H1 (cell line): ENCODE data around the gene NKAIN1. TPM values are rescaled to one million over a fixed set of nuclear protein-coding genes. Genes with fewer than 3 reads are reported as not detected.

Experiments
- CTCF ChIA-PET: fragments of 300-600 bp; sonication (Branson Sonifier 250); formaldehyde crosslinking; loops from one replicate; lab custom pipeline; 2021; ENCODE audit not compliant: partially characterized antibody; lab: Charles Lee
- POLR2A ChIA-PET: fragments of 300-600 bp; sonication (Branson Sonifier 250); formaldehyde crosslinking; loops from one replicate; lab custom pipeline; 2021; ENCODE audit warnings: inconsistent platforms; ENCODE audit not compliant: partially characterized antibody; lab: Charles Lee
- DNase-seq, 2 experiments: peaks; one replicate each; pipeline versions ENCODE4 v3.0.0 to v3.0.0-alpha.2; 2010 to 2022; ENCODE audit warnings: low spot score in 2 of 2, low read depth in 1 of 2, mixed read lengths in 1 of 2
- FAIRE-seq: peaks from 2 replicates; lab custom pipeline; 2011; peaks lifted over from hg19 to GRCh38; lab: Jason Lieb, UNC
- H2AFZ ChIP-seq: 2 replicates; pipeline ENCODE4 v1.8.1; 2012; ENCODE audit warnings: low read length, inconsistent platforms
- H2AK5ac ChIP-seq: 2 replicates; pipeline ENCODE4 v1.6.1; 2013; ENCODE audit warnings: low read depth, low read length
- H2BK120ac ChIP-seq: replicated peaks from 2 replicates; pipeline ENCODE3; 2013; ENCODE audit warnings: low read depth, low read length, inconsistent platforms
- H2BK12ac ChIP-seq: 2 replicates; pipeline ENCODE4 v1.6.1; 2013; ENCODE audit warnings: low read depth, low read length
- H2BK15ac ChIP-seq: 2 replicates; pipeline ENCODE4 v1.6.1; 2013; ENCODE audit warnings: low read length
- H2BK20ac ChIP-seq: 2 replicates; pipeline ENCODE4 v1.6.1; 2013; ENCODE audit warnings: low read length
- H2BK5ac ChIP-seq: 2 replicates; pipeline ENCODE4 v1.6.1; 2013; ENCODE audit warnings: low read depth, low read length
- H3K14ac ChIP-seq: 2 replicates; pipeline ENCODE4 v1.6.1; 2013; ENCODE audit warnings: inconsistent platforms; ENCODE audit not compliant: insufficient read length
- H3K18ac ChIP-seq: 2 replicates; pipeline ENCODE4 v1.6.1; 2013; ENCODE audit warnings: low read length; ENCODE audit errors: extremely low read depth
- H3K23ac ChIP-seq: 2 replicates; pipeline ENCODE4 v1.6.1; 2013; ENCODE audit warnings: inconsistent platforms; ENCODE audit not compliant: insufficient read length
- H3K23me2 ChIP-seq: 2 replicates; pipeline ENCODE4 v1.6.1; 2013; ENCODE audit warnings: low read depth, low read length
- H3K27ac ChIP-seq: 2 replicates; pipeline ENCODE4 v1.6.1; 2011; ENCODE audit warnings: low read depth, low read length, inconsistent platforms
- H3K27me3 ChIP-seq, 4 experiments: replicated peaks in 1 of 4; 1 replicate in 1 of 4; 2 replicates in 3 of 4; pipeline versions ENCODE4 v1.6.1 to v1.8.1; 2011 to 2013; ENCODE audit warnings: low read length in 3 of 4, mild to moderate bottlenecking in 3 of 4, inconsistent platforms in 2 of 4, mixed read lengths in 2 of 4, moderate library complexity in 1 of 4; ENCODE audit not compliant: control insufficient read depth in 3 of 4, insufficient read depth in 3 of 4; ENCODE audit errors: extremely low read depth in 1 of 4
- H3K36me3 ChIP-seq, 4 experiments: 2 replicates each; pipeline versions ENCODE4 v1.6.1 to v1.8.1; 2011 to 2013; ENCODE audit warnings: mild to moderate bottlenecking in 4 of 4, low read length in 3 of 4, moderate library complexity in 2 of 4, control low read depth in 1 of 4, inconsistent platforms in 1 of 4; ENCODE audit not compliant: insufficient read depth in 4 of 4, control insufficient read depth in 2 of 4
- H3K4ac ChIP-seq: replicated peaks from 2 replicates; pipeline ENCODE3; 2013; ENCODE audit warnings: low read length, low read depth, mixed read lengths, inconsistent platforms; ENCODE audit not compliant: insufficient read length
- H3K4me1 ChIP-seq, 4 experiments: replicated peaks in 1 of 4; 1 replicate in 1 of 4; 2 replicates in 3 of 4; pipeline versions ENCODE4 v1.6.1 to v1.8.1; 2011 to 2013; ENCODE audit warnings: low read length in 3 of 4, inconsistent platforms in 2 of 4, mixed read lengths in 1 of 4; ENCODE audit not compliant: insufficient read depth in 4 of 4, control insufficient read depth in 3 of 4
- H3K4me2 ChIP-seq, 2 experiments: 2 replicates each; pipeline versions ENCODE4 v1.6.1 to v1.8.1; 2011 to 2013; ENCODE audit warnings: low read depth in 2 of 2, low read length in 2 of 2, control low read depth in 1 of 2, inconsistent platforms in 1 of 2, mild to moderate bottlenecking in 1 of 2; ENCODE audit not compliant: insufficient read depth in 1 of 2
- H3K4me3 ChIP-seq, 4 experiments: fragments of 200-600, 300-600 bp in 1 of 4; sonication (generic), shearing (Covaris generic), sonication (Bioruptor Twin) in 1 of 4; 2 replicates each; pipeline versions ENCODE4 v1.5.1 to v1.8.1; 2011 to 2016; ENCODE audit warnings: low read length in 4 of 4, low read depth in 3 of 4, control low read depth in 2 of 4, inconsistent platforms in 2 of 4, mild to moderate bottlenecking in 2 of 4, mixed read lengths in 1 of 4, moderate library complexity in 1 of 4; ENCODE audit not compliant: insufficient read depth in 2 of 4; ENCODE audit errors: extremely low read depth in 1 of 4
- H3K56ac ChIP-seq: replicated peaks from 2 replicates; pipeline ENCODE3; 2013; ENCODE audit warnings: low read depth, mild to moderate bottlenecking, mixed read lengths, low read length, inconsistent platforms; ENCODE audit not compliant: insufficient read length
- H3K79me1 ChIP-seq: 2 replicates; pipeline ENCODE4 v1.6.1; 2013; ENCODE audit warnings: low read depth, low read length, control low read depth
- H3K79me2 ChIP-seq, 2 experiments: 2 replicates each; pipeline versions ENCODE4 v1.6.1 to v1.8.1; 2012 to 2013; ENCODE audit warnings: low read length in 2 of 2, mild to moderate bottlenecking in 2 of 2, inconsistent platforms in 1 of 2; ENCODE audit not compliant: insufficient read depth in 2 of 2, control insufficient read depth in 1 of 2
- H3K9ac ChIP-seq, 4 experiments: replicated peaks in 1 of 4; 1 replicate in 1 of 4; 2 replicates in 3 of 4; pipeline versions ENCODE4 v1.6.1 to v1.8.1; 2011 to 2013; ENCODE audit warnings: low read depth in 3 of 4, low read length in 3 of 4, control low read depth in 2 of 4, mild to moderate bottlenecking in 2 of 4, moderate library complexity in 2 of 4, inconsistent platforms in 1 of 4; ENCODE audit errors: extremely low read depth in 1 of 4
- H3K9me3 ChIP-seq, 2 experiments: 2 replicates each; pipeline versions ENCODE4 v1.6.1 to v1.8.1; 2012 to 2013; ENCODE audit warnings: mild to moderate bottlenecking in 2 of 2, moderate library complexity in 2 of 2, control low read depth in 1 of 2, inconsistent platforms in 1 of 2, low read depth in 1 of 2, low read length in 1 of 2, mixed read lengths in 1 of 2; ENCODE audit not compliant: insufficient read depth in 2 of 2
- H4K20me1 ChIP-seq, 2 experiments: replicated peaks in 1 of 2; 2 replicates each; pipeline versions ENCODE3 to v1.8.1; 2011 to 2013; ENCODE audit warnings: inconsistent platforms in 2 of 2, low read length in 2 of 2, mild to moderate bottlenecking in 1 of 2; ENCODE audit not compliant: insufficient read depth in 2 of 2, control insufficient read depth in 1 of 2
- H4K5ac ChIP-seq: 2 replicates; pipeline ENCODE4 v1.6.1; 2013; ENCODE audit warnings: low read length, low read depth, mixed read lengths, inconsistent platforms; ENCODE audit not compliant: insufficient read length
- H4K8ac ChIP-seq: 2 replicates; pipeline ENCODE4 v1.8.0; 2013; ENCODE audit warnings: mild to moderate bottlenecking, moderate library complexity, low read length, inconsistent platforms; ENCODE audit not compliant: insufficient read depth; ENCODE audit errors: extremely low read depth
- H4K91ac ChIP-seq: replicated peaks from 2 replicates; pipeline ENCODE3; 2013; ENCODE audit warnings: low read length, mixed read lengths, inconsistent platforms; ENCODE audit not compliant: insufficient read length
- KDM4A ChIP-seq: IDR thresholded peaks from one replicate; pipeline ENCODE4 v1.7.1; 2012; ENCODE audit warnings: low read depth, mild to moderate bottlenecking, moderate library complexity, low read length, inconsistent platforms; ENCODE audit not compliant: severe bottlenecking
- MAFK ChIP-seq: IDR thresholded peaks from 2 replicates; pipeline ENCODE4 v1.6.1; 2012; ENCODE audit warnings: low read depth, mild to moderate bottlenecking, improper control_type of control experiment, low read length
- RFX5 ChIP-seq: IDR thresholded peaks from 2 replicates; pipeline ENCODE4 v1.6.1; 2011; ENCODE audit warnings: low read depth, low read length, improper control_type of control experiment, borderline replicate concordance
- RNF2 ChIP-seq: fragments of 200-900, 300-1000 bp; sonication (generic); IDR thresholded peaks from 2 replicates; pipeline ENCODE4 v1.7.1; 2016; ENCODE audit warnings: borderline replicate concordance, low read depth, mild to moderate bottlenecking, antibody characterized with exemption, low read length; ENCODE audit not compliant: poor library complexity, severe bottlenecking; ENCODE audit errors: missing control alignments
- SIN3A ChIP-seq, 2 experiments: IDR thresholded peaks in 1 of 2; conservative IDR thresholded peaks in 1 of 2; 2 replicates each; pipeline ENCODE4 v1.6.1; 2011 to 2012; ENCODE audit warnings: low read length in 2 of 2, improper control_type of control experiment in 1 of 2, low read depth in 1 of 2, mild to moderate bottlenecking in 1 of 2
- SIRT6 ChIP-seq: IDR thresholded peaks from one replicate; pipeline ENCODE4 v1.7.1; 2012; ENCODE audit warnings: low read length, inconsistent platforms
- TEAD4 ChIP-seq: IDR thresholded peaks from 2 replicates; pipeline ENCODE4 v1.6.1; 2012; ENCODE audit warnings: low read depth, low read length, inconsistent platforms, mixed read lengths
- WGBS, 2 experiments: shearing (Covaris generic) in 1 of 2; methylation state at CpG; one replicate each; pipeline versions ENCODE4 v1.1.6 to v1.1.7; 2013 to 2015; ENCODE audit warnings: low lambda C conversion rate in 2 of 2, mixed read lengths in 2 of 2, inconsistent platforms in 1 of 2, low coverage in 1 of 2, missing lambda C conversion rate in 1 of 2; ENCODE audit not compliant: insufficient replicate concordance in 2 of 2, insufficient coverage in 1 of 2, insufficient read length in 1 of 2; ENCODE audit errors: extremely low coverage in 1 of 2, missing lambda C conversion rate in 1 of 2; 5-methylcytosine and 5-hydroxymethylcytosine counted together
- polyA plus RNA-seq, 7 experiments: library from polyadenylated mRNA; depleted of rRNA in 3 of 7; stranded (reverse) in 5 of 7; unstranded in 2 of 7; fragments of >200 nt in 5 of 7; fragments of 200-250 nt in 2 of 7; gene quantifications; 1 replicate in 5 of 7; 2 replicates in 1 of 7; 4 replicates in 1 of 7; pipeline versions ENCODE4 v1.2.1 to v1.2.3, GENCODE V29; 2011 to 2013; ENCODE audit warnings: missing spikeins in 2 of 7, mixed read lengths in 2 of 7
- total RNA-seq: library from RNA; stranded (reverse); fragmentation: NEBNext Ultra II Directional; extraction: Animal tissue kit (Norgen Biotek cat#: 25700); gene quantifications from 2 replicates; pipeline ENCODE4 v1.2.1, GENCODE V29; 2021

NKAIN1 gene
- total and polyA plus RNA-seq, 2 of the 8 experiments (the other 6 are each of a cell fraction or from before 2014, with no cell fraction given), result 59.3 to 66.9 TPM

DNA sequence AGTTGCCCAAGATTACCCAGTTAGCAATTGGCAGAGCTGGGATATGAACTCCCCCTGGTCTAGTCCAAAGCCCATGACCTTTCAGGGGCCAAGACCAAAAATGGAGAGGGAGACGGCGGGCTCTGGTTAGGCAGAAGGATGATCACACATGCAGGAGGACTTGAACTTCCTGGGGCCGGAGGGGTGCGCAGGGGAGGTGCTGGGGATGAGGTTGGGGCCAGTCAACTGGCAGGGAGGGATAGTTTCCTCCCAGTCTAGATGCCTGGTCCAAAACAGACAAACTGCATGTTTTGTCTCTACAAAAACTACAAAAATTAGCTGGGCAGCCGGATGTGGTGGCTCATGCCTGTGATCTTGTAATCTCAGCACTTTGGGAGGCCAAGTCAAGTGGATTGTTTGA is 78.1 kb downstream of the NKAIN1 start:
- no peak overlapping the region for H3K14ac ChIP-seq
- peaks cover 0 to 2% (median 0%) of the 10 kb centered on the region in 4 experiments; a peak in 1 of 7 replicates for H3K4me1 ChIP-seq
- TF ChIP-seq SIRT6, result no peak
- TF ChIP-seq SIN3A (conservative IDR thresholded peaks at IDR 0.05 in 1 of 2, IDR thresholded peaks at IDR 0.05 in 1 of 2; ENCODE audit: low read depth in 1 of 2, low read length in 2 of 2), result no peak
- TF ChIP-seq KDM4A, result no peak
- no peak for TF ChIP-seq TEAD4
- no peak for TF ChIP-seq MAFK
- TF ChIP-seq RNF2, result no peak
- TF ChIP-seq RFX5, result no peak
- 81% methylated on average over 4 of the region's 5 CpGs; no CpG with 5 or more reads in 1 of the 2 experiments for WGBS, 2 experiments
- H2BK20ac ChIP-seq, result no peak overlapping the region
- no peak for FAIRE-seq
- H3K79me1 ChIP-seq, result no peaks in the 10 kb centered on the region
- peak overlapping the region; percentile 50; the same call in 1 of the 2 replicates for H2BK12ac ChIP-seq
- no peak overlapping the region for H3K56ac ChIP-seq
- no peak overlapping the region for H2AFZ ChIP-seq
- no peak overlapping the region for H3K23ac ChIP-seq
- no peak overlapping the region for H2AK5ac ChIP-seq
- H4K8ac ChIP-seq, result no peak overlapping the region
- no peak overlapping the region for H2BK5ac ChIP-seq
- H3K36me3 ChIP-seq, result no peaks in the 10 kb centered on the region
- no peaks in the 10 kb centered on the region for H3K79me2 ChIP-seq
- no peak overlapping the region for H3K4ac ChIP-seq
- no peak overlapping the region for H3K18ac ChIP-seq
- no peak overlapping the region for H2BK120ac ChIP-seq
- H3K4me2 ChIP-seq, result no peak overlapping the region
- H3K23me2 ChIP-seq, result no peaks in the 10 kb centered on the region
- H4K20me1 ChIP-seq, result no peaks in the 10 kb centered on the region
- H3K27me3 ChIP-seq, result no peaks in the 10 kb centered on the region
- H3K9me3 ChIP-seq, result no peaks in the 10 kb centered on the region
- H4K91ac ChIP-seq, result no peak overlapping the region
- ChIA-PET CTCF (interaction anchor here (1.0 to 12.9 kb wide), 7 partner anchors 9 to 41 kb away, joined by 3 to 156 read pairs (median 5); no protein-coding TSS in a partner anchor), POLR2A (no interaction called here)
- no peak overlapping the region for H3K4me3 ChIP-seq
- DNase-seq, result no peak
- no peak overlapping the region for H2BK15ac ChIP-seq
- no peak overlapping the region for H4K5ac ChIP-seq
- no peak overlapping the region for H3K9ac ChIP-seq
- no peak overlapping the region for H3K27ac ChIP-seq
